HUES64 (cell line): ENCODE data around the gene LTBP2.

ENCODE experiments used
- H3K27ac ChIP-seq: 2 replicates; pipeline ENCODE4 v1.7.0; 2013; ENCODE audit warnings: low read depth, low read length, inconsistent platforms
- H3K27me3 ChIP-seq: 2 replicates; pipeline ENCODE4 v1.6.1; 2013; ENCODE audit warnings: mild to moderate bottlenecking, low read length; ENCODE audit not compliant: insufficient read depth
- H3K36me3 ChIP-seq: 2 replicates; pipeline ENCODE4 v1.6.1; 2013; ENCODE audit warnings: mild to moderate bottlenecking, low read length; ENCODE audit not compliant: insufficient read depth
- H3K4me1 ChIP-seq: 2 replicates; pipeline ENCODE4 v1.6.1; 2013; ENCODE audit warnings: mild to moderate bottlenecking, low read length, moderate library complexity; ENCODE audit not compliant: insufficient read depth
- H3K4me3 ChIP-seq: 2 replicates; pipeline ENCODE4 v1.5.1; 2013; ENCODE audit warnings: mild to moderate bottlenecking, low read length, moderate library complexity
- H3K9ac ChIP-seq: 2 replicates; pipeline ENCODE4 v1.6.1; 2013; ENCODE audit warnings: mild to moderate bottlenecking, low read depth, low read length
- H3K9me3 ChIP-seq: 2 replicates; pipeline ENCODE4 v1.6.1; 2013; ENCODE audit warnings: low read depth, low read length; ENCODE audit not compliant: insufficient read depth
- WGBS: fragments of 150-250, 120-280 bp; methylation state at CpG from one replicate; pipeline ENCODE4 v1.1.7; 2013; ENCODE audit warnings: missing lambda C conversion rate; 5-methylcytosine and 5-hydroxymethylcytosine counted together

The LTBP2 gene

DNA sequence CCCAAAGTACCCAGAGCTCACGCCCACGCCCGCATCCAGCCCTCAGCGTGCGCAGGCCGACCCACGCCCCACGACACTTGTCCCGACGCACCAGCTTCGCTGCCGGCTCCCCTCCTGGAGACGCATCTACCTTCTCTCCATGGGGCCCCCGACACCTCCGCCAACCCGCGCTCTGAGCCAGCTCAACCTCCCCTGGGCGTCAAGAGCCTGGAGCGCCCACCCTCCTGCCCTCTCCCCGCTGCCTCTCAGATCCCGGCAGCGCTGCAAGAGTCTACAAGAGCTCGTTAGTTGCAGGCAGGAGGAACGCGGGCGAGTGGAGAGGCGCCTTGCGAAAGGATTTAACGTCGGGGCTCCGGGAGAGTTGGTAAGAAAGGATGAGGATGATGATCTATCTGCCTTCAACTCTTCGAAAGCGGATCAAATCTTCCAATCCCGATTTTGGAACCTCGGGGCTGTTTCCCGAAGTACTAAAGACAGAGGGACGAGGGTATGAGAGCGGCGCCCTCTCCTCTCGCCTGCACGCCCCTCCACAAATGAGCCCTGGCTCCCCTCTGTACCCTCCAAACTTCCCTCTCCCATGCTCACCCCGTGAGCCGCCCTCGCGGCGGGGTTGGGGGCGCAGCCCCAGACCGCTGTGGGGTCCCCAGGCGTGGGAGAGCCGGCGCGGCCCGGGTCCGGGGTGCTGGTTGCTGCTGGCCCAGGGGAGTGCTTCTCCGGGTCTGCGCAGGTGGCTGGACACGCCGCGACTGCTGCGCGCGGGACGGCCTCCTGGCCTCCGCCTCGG lies 979 bp downstream of the LTBP2 start:
- Histone ChIP-seq H3K36me3 (no peaks in the 10 kb centered on the region), H3K9me3 (no peaks in the 10 kb centered on the region; the same call in 1 of the 2 replicates), H3K4me3 (peak overlapping the region; percentile 58), H3K4me1 (no peaks in the 10 kb centered on the region), H3K9ac (peak overlapping the region; percentile 55), H3K27me3 (peaks cover 35% of the 10 kb centered on the region), H3K27ac (no peak overlapping the region)
- WGBS, result 18% methylated on average over 65 of the region's 65 CpGs

DNA sequence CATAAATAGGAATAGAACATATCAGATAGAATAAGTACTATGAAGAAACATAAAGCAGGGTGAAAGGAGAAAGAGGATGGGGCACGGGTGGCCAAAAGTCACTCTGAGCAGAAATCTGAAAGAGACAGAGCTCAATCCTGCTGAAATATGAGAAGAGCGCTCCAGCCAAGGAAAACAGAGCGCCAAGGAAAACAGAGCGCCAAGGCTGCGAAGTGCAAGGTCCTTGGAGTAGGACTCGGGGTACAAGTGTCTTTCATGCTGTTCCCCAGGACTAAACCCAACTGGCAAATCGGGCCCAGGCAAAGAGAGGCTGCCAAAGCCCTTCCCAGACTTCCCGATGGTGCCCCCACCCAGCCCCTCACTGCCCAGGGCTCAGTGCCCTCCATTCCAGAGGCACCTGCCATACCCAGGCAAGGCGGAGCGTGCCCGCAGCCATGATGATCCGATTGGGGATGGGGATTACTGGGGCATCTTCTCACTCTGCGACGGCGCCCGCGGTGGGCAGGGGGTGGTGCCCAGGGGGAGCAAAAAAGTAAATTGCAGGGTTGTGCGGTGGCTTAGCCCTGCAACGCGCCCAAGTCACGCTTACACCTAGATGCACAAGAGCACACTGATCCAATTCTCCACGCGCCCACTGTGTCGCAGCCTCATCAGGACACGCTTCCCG lies 1.7 kb downstream of the LTBP2 start:
- no peak overlapping the region for H3K27ac ChIP-seq
- H3K9ac ChIP-seq, result no peak overlapping the region
- no peaks in the 10 kb centered on the region for H3K36me3 ChIP-seq
- H3K4me3 ChIP-seq, result no peak overlapping the region; the same call in 1 of the 2 replicates
- H3K9me3 ChIP-seq, result no peaks in the 10 kb centered on the region; the same call in 1 of the 2 replicates
- H3K27me3 ChIP-seq, result peaks cover 35% of the 10 kb centered on the region
- WGBS, result 89% methylated on average over 26 of the region's 26 CpGs
- H3K4me1 ChIP-seq, result no peaks in the 10 kb centered on the region

DNA sequence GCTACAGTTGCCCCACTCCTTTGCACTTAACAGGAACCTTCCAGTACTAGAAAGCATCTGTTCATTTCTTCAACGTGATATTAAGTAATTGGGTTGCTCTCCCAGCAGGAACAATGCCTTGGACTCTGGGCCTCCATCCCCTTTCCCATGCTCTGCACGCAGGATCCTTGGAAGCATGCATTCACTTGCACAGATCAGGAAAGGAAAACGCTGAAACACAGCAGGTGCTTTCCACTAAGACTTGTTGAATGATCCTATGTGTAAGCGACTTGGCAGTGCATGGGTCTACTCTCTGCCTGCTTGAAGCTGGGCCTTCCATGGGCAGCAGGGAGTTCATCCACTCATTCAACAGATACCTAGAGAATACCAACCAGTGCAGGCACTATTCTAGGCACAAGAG lies 2.3 kb downstream of the LTBP2 start:
- H3K27me3 ChIP-seq, result peaks cover 35% of the 10 kb centered on the region
- 68% methylated on average over 4 of the region's 4 CpGs for whole genome bisulfite sequencing
- no peak overlapping the region for H3K27ac ChIP-seq
- H3K36me3 ChIP-seq, result no peaks in the 10 kb centered on the region
- H3K9me3 ChIP-seq, result no peaks in the 10 kb centered on the region; the same call in 1 of the 2 replicates
- no peaks in the 10 kb centered on the region for H3K4me1 ChIP-seq
- no peak overlapping the region for H3K9ac ChIP-seq
- no peak overlapping the region for H3K4me3 ChIP-seq

DNA sequence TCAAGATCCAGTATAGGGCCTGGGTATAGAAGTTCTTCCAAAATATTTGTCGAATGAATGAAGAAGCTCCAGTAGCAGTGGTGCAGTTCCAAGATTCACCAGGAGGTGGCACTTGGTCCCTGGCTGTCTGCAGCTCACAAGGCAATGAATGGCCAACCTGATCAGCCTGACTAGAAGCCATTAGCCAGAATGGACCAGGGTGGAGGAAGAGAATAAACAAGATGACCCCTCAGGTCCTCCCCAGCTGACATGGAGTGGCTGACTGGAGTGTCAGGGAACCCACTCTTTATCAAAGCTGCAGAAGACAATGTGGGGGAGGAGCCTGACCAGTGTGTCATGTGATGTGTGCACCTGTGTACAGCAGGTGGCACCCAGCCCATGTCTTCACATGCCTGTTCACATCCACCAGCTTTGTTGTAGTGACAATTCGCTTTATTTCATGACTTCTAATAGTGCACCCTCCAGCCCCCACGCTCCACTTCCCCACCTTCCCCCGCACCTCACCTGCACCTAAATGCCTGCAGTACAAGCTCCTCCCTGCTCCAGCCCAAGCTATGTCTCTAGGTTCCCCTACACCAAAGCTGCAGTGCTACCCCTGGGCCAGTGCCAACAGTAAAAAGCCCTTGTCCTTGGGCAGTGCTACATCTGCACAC lies 3.0 kb downstream of the LTBP2 start:
- WGBS, result 59% methylated on average over 4 of the region's 4 CpGs
- Histone ChIP-seq H3K4me3 (no peak overlapping the region), H3K9me3 (no peaks in the 10 kb centered on the region; the same call in 1 of the 2 replicates), H3K9ac (no peak overlapping the region), H3K36me3 (no peaks in the 10 kb centered on the region), H3K27ac (no peak overlapping the region), H3K27me3 (peaks cover 35% of the 10 kb centered on the region), H3K4me1 (no peaks in the 10 kb centered on the region)

DNA sequence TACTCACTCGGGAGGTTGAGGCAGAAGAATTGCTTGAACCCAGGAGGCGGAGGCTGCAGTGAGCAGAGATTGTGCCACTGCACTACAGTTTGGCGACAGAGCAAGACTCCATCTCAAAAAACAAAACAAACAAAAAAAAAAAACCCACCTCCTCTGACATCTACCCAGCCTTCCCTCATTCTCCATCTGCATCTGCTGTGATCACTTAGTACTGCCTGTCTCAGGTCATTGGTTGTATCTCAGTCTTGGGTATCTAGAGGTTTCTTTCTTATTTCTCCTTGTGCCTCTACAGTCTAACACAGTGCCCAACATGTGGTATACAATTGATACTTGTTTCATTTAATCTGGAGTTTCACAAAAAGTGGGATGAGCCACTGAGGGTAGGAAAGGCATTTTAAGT lies 5.3 kb downstream of the LTBP2 start:
- 96% methylated on average over 3 of the region's 3 CpGs for WGBS
- H3K9ac ChIP-seq, result no peak overlapping the region
- no peak overlapping the region for H3K27ac ChIP-seq
- H3K4me3 ChIP-seq, result no peak overlapping the region
- H3K9me3 ChIP-seq, result no peaks in the 10 kb centered on the region; the same call in 1 of the 2 replicates
- peaks cover 27% of the 10 kb centered on the region for H3K27me3 ChIP-seq
- no peaks in the 10 kb centered on the region for H3K36me3 ChIP-seq
- no peaks in the 10 kb centered on the region for H3K4me1 ChIP-seq

DNA sequence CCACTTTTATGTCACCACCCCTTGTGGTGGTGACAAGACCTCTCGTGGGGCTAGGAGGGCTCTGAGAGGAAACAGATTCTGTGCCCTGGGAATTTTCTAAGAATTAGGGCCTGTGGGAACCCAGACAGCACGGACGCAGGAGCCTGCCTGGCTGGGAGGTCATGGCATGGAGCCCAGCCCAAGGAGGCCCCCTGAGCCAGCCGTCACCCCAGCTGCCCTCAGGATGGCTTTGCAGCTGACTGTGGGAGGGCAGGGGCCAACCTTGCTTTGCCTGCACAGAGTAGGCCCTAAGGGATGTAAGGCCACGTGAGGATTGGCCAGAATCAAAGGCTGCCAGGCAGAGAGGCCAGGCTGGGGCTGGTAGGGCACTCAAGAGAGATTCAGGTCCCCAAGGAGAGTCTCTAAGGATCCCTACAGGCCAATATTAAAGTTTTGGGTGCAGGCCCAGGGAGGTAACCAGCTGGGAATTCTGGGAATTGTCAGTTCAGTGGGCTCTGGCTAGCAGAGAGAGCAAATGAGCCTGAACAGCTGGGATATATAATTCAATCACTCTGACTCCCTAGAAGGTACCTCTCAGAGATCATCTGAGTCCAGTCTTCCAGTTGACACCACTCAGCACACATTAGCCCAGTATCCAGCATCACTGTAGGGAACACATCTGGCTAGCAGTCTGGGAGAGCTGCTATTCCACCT lies 6.4 kb downstream of the LTBP2 start:
- H3K4me3 ChIP-seq, result no peak overlapping the region
- no peaks in the 10 kb centered on the region for H3K9me3 ChIP-seq
- 86% methylated on average over 5 of the region's 5 CpGs for WGBS
- H3K27ac ChIP-seq, result no peak overlapping the region
- no peaks in the 10 kb centered on the region for H3K4me1 ChIP-seq
- peaks cover 17% of the 10 kb centered on the region for H3K27me3 ChIP-seq
- no peaks in the 10 kb centered on the region for H3K36me3 ChIP-seq
- H3K9ac ChIP-seq, result no peak overlapping the region

DNA sequence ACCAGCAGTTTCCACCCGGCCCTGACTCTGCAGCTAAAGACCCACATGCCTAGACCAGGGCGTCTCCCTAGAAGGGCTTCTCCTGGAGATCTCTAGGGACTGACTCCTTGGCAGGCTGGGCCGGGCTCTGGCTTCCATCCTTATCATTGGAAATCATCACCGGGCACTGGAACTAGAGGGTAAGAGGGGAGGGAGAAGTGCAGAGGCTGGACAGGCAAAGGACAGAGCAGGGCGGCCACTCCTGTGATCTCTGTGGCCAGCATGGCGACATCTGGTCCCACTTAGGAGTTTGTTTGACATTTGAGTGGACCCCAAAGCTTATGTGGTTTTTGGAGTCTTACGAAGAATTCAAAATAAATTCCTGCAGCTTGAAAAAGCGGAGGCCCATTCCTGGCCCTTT lies 7.1 kb downstream of the LTBP2 start:
- WGBS, result 93% methylated on average over 8 of the region's 8 CpGs
- Histone ChIP-seq H3K36me3 (no peaks in the 10 kb centered on the region), H3K9ac (no peak overlapping the region), H3K27ac (no peak overlapping the region), H3K27me3 (peaks cover 9% of the 10 kb centered on the region), H3K4me3 (no peak overlapping the region), H3K9me3 (no peaks in the 10 kb centered on the region), H3K4me1 (no peaks in the 10 kb centered on the region)

DNA sequence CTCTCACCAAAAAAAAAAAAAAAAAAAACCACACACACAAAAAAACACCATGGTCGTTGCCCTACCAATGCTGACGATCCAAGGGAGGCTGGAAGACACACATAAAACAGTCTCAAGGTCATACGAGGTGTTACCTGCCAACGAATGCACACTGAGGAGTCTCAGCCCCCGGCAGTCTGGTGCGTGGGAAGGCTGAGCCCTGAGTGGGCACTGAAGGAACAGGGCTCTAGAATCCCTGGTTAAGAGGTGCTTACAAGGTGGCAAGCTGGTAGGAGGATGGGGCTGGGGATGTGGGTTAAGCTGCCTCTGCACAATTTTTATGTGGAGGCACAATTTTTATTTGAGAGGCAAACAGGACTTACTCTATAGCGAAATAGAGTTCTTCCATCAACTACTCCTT lies 7.9 kb downstream of the LTBP2 start:
- no peaks in the 10 kb centered on the region for H3K36me3 ChIP-seq
- no peaks in the 10 kb centered on the region for H3K4me1 ChIP-seq
- H3K27me3 ChIP-seq, result peaks cover 2% of the 10 kb centered on the region; the same call in 1 of the 2 replicates
- no peak overlapping the region for H3K27ac ChIP-seq
- no peak overlapping the region for H3K4me3 ChIP-seq
- H3K9me3 ChIP-seq, result no peaks in the 10 kb centered on the region
- 88% methylated on average over 7 of the region's 7 CpGs for WGBS
- H3K9ac ChIP-seq, result no peak overlapping the region

DNA sequence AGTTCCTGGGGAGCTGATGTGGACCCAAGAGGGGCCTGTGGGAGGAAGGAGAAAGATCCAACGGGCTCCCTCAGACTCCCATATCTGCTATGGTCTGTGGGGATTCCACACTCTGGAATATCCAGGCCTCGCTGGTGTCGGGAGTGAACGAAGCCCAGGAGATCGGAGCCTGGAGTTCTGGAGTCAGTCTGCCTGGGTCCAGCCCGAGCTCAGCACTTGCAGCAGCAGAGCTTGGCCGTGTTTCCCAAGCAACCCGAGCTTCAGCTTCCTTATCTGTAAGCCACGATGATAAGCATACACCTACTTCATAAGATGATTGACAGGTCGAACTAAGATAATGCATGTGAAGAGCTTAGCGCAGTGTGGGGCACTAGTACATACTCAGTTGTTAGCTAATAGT lies 10.1 kb downstream of the LTBP2 start:
- Histone ChIP-seq H3K36me3 (no peaks in the 10 kb centered on the region), H3K27me3 (no peaks in the 10 kb centered on the region; the same call in 1 of the 2 replicates), H3K4me3 (no peak overlapping the region), H3K9ac (no peak overlapping the region), H3K9me3 (no peaks in the 10 kb centered on the region), H3K27ac (no peak overlapping the region), H3K4me1 (no peaks in the 10 kb centered on the region)
- 95% methylated on average over 11 of the region's 11 CpGs for WGBS

DNA sequence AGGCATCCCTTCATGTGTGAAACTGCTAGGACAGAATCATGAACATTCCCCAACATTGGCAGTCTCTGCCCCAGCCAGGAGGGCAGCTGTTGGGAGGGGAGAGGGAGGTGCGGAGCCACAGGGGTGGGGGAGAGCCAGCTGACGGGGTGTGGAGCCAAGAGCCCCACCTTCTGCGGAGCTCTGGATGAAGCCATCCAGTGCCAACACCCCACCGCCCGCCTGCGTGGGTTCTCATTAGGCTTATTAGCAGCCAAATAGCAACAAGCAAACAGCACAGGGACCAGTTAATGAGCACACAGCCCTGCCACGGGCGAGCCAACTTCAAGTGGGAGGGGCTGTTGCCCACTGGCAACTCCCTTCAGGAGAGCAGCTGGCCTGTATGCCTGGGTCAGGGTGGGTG lies 12.1 kb downstream of the LTBP2 start:
- Histone ChIP-seq H3K36me3 (no peaks in the 10 kb centered on the region), H3K27ac (no peak overlapping the region), H3K4me1 (no peaks in the 10 kb centered on the region), H3K9me3 (no peaks in the 10 kb centered on the region), H3K4me3 (no peak overlapping the region), H3K9ac (no peak overlapping the region), H3K27me3 (no peaks in the 10 kb centered on the region; the same call in 1 of the 2 replicates)
- 93% methylated on average over 8 of the region's 8 CpGs for WGBS
